ENCODE measurements around the gene DND1.
"Not testable (repeated sequence)": the region's sequence is repeated elsewhere in the genome, so short reads cannot be mapped to it uniquely, and the experiment has no call there.

DNA sequence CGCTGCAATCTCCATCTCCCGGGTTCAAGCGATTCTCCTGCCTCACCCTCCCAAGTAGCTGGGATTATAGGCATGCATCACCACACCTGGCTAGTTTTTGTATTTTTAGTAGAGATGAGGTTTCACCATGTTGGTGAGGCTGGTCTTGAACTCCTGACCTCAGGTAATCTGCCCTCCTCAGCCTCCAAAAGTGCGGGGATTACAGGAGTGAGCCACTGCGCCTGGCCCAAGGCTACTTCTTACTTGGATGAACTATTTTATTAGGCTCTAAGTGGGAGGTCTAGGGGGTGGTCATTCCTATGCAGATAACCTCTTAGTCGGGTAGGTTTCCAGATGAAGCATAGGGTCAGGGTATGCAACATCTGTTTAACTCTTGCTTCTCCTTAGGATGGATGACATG lies 13.0 kb downstream of the DND1 start:
- TF ChIP-seq, protein P1, sequence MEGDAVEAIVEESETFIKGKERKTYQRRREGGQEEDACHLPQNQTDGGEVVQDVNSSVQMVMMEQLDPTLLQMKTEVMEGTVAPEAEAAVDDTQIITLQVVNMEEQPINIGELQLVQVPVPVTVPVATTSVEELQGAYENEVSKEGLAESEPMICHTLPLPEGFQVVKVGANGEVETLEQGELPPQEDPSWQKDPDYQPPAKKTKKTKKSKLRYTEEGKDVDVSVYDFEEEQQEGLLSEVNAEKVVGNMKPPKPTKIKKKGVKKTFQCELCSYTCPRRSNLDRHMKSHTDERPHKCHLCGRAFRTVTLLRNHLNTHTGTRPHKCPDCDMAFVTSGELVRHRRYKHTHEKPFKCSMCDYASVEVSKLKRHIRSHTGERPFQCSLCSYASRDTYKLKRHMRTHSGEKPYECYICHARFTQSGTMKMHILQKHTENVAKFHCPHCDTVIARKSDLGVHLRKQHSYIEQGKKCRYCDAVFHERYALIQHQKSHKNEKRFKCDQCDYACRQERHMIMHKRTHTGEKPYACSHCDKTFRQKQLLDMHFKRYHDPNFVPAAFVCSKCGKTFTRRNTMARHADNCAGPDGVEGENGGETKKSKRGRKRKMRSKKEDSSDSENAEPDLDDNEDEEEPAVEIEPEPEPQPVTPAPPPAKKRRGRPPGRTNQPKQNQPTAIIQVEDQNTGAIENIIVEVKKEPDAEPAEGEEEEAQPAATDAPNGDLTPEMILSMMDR (IDR thresholded peaks at IDR 0.05) = not testable (repeated sequence)
- TF ChIP-seq MYC (IDR thresholded peaks at IDR 0.05; ENCODE audit: borderline replicate concordance, low read length); POLR2A (IDR thresholded peaks at IDR 0.05; ENCODE audit: low read length); FOSB (CRISPR knock-in tag; IDR thresholded peaks at IDR 0.05); EP300 (IDR thresholded peaks at IDR 0.05): not testable (repeated sequence)
- TF ChIP-seq, protein P2, sequence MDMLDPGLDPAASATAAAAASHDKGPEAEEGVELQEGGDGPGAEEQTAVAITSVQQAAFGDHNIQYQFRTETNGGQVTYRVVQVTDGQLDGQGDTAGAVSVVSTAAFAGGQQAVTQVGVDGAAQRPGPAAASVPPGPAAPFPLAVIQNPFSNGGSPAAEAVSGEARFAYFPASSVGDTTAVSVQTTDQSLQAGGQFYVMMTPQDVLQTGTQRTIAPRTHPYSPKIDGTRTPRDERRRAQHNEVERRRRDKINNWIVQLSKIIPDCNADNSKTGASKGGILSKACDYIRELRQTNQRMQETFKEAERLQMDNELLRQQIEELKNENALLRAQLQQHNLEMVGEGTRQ (IDR thresholded peaks at IDR 0.05) = not testable (repeated sequence)
- TF ChIP-seq, protein P3, sequence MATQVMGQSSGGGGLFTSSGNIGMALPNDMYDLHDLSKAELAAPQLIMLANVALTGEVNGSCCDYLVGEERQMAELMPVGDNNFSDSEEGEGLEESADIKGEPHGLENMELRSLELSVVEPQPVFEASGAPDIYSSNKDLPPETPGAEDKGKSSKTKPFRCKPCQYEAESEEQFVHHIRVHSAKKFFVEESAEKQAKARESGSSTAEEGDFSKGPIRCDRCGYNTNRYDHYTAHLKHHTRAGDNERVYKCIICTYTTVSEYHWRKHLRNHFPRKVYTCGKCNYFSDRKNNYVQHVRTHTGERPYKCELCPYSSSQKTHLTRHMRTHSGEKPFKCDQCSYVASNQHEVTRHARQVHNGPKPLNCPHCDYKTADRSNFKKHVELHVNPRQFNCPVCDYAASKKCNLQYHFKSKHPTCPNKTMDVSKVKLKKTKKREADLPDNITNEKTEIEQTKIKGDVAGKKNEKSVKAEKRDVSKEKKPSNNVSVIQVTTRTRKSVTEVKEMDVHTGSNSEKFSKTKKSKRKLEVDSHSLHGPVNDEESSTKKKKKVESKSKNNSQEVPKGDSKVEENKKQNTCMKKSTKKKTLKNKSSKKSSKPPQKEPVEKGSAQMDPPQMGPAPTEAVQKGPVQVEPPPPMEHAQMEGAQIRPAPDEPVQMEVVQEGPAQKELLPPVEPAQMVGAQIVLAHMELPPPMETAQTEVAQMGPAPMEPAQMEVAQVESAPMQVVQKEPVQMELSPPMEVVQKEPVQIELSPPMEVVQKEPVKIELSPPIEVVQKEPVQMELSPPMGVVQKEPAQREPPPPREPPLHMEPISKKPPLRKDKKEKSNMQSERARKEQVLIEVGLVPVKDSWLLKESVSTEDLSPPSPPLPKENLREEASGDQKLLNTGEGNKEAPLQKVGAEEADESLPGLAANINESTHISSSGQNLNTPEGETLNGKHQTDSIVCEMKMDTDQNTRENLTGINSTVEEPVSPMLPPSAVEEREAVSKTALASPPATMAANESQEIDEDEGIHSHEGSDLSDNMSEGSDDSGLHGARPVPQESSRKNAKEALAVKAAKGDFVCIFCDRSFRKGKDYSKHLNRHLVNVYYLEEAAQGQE (IDR thresholded peaks at IDR 0.05) = not testable (repeated sequence)
- TF ChIP-seq, protein P4, sequence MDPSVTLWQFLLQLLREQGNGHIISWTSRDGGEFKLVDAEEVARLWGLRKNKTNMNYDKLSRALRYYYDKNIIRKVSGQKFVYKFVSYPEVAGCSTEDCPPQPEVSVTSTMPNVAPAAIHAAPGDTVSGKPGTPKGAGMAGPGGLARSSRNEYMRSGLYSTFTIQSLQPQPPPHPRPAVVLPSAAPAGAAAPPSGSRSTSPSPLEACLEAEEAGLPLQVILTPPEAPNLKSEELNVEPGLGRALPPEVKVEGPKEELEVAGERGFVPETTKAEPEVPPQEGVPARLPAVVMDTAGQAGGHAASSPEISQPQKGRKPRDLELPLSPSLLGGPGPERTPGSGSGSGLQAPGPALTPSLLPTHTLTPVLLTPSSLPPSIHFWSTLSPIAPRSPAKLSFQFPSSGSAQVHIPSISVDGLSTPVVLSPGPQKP (IDR thresholded peaks at IDR 0.05; ENCODE audit: low read depth, low read length) = not testable (repeated sequence)

Data from A549 (cell line).